Suppressor macrophage treated with lipopolysaccharide for 1 hour (primary cell): ENCODE measurements around the gene C1QB.
"Not testable (repeated sequence)": the region's sequence is repeated elsewhere in the genome, so short reads cannot be mapped to it uniquely, and the experiment has no call there.

Experiments used
- DNase-seq, 3 donors: peaks; one replicate each; pipeline ENCODE4 v3.0.0-alpha.2; 2020 to 2022

Gene C1QB

DNA sequence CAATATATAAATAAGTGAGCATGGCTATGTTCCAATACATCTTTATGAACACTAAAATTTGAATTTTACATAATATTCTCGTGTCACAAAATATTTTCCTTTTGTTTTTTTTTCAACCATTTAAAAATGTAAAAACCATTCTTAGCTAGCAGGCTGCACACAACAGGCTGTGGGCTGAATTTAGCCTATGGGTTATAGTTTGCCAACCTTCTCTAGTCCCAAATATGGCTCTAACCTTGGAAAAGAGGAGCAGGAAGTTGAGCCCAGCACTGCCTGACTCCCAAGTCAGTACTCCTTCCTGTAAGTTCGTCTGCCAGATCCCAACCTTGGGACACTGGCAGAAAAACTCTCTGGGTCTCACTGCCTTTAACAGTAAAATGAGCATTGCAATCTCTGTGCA is 13.4 kb downstream of the C1QB start:
- no peak for DNase-seq

DNA sequence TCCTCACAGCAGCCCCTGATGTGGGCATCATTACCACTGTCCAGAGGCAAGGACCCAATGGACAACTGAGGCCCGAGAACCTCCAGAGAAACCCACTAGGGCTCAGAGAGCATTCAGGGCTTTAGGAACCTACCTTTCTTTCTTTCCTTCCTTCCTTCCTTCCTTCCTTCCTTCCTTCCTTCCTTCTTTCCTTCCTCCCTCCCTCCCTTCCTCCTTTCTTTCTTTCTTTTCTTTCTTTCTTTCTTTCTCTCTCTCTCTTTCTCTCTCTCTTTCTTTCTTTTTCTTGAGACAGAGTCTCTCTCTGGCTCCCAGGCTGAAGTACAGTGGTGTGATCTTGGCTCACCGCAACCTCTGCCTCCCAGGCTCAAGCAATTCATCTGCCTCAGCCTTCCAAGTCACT is 15.8 kb downstream of the C1QB start:
- not testable (repeated sequence) for DNase-seq

DNA sequence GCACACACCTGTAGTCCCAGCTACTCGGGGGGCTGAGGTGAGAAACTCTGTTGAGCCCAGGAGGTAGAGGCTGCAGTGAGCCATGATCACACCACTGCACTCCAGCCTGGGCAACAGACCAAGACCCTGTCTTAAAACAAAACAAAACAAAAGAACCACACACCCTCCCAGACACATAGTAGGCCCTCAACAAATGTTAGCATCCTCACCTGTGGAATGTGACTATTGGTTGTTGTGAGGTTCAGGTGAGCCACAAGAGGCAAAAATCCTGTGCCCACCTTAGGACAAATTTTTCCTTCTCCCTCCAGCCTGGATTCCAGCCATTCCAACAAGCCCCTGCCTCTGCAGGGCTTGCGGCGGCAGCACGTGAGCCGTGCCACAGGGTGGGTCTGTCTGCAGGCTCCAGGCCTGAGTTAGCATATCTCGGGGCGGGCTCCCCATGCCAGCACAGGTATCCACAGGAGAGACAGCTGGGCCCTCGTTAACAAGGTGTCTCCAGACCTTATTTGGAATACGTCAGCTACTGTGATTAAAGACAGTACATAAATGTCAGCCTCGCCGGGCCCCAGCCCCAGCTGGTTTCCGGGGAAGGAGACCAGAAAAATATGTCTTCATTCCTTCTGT is 17.4 kb downstream of the C1QB start:
- no peak for DNase-seq

GRCh38 chr1:22671999-22672398 is 19.0 kb downstream of the C1QB start:
- DNase-seq, result no peak

- peak; percentile 70 to 82 (median 78) for DNase-seq
Measured at GRCh38 chr1:22673486-22674409, 20.7 kb downstream of the C1QB start.

DNA sequence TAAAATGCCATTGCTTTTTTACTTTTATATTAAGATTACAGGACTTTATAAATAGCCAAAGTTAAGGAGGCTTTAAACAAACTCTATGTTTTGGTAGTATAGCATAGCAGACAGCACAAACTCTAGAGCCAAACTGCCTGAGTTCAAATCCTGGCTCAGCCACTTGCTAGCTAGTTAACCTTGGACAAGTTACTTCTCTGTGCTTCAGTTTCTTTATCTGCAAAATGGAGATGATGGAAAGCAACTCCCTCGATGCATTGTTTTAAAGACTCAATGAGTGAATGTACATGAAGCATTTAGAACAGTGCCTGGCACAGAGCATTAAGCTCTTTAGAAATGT is 21.3 kb downstream of the C1QB start:
- DNase-seq, result no peak

- DNase-seq, result not testable (repeated sequence)
Measured at GRCh38 chr1:22676151-22676550, 23.1 kb downstream of the C1QB start.

DNA sequence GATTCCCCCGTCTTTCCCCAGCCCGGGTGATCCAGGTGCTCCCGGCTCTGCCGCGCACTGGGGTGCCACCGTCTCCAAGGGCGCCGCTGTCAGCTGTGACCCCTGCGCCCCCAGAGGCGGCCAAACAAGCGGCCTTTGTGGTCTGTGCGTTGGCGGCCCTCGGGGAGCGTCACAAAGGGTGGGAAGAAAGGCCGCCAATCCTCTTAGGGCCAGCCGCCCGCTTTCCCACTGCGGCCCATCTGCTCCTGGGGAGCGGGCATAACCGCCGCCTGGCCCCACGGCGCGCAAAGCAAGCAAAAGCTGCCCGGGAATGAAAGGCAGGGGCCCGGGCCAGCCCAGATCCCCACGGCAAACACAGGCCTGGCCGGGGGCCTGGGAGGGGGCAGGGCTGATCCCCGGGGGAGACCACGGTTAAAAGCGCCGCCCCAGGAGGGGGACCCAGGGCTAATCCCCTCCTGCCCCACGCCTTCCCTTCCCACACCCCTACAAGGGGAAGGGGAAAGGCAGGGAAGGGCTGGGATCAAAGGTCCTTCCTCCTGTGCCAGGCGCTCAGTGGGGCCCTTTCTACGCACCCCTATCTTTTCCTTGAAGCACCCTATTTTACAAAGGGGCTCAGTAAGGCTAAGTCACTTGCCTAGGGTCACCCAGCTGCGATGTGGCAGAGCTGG is 24.0 kb downstream of the C1QB start:
- DNase-seq, result no peak

DNA sequence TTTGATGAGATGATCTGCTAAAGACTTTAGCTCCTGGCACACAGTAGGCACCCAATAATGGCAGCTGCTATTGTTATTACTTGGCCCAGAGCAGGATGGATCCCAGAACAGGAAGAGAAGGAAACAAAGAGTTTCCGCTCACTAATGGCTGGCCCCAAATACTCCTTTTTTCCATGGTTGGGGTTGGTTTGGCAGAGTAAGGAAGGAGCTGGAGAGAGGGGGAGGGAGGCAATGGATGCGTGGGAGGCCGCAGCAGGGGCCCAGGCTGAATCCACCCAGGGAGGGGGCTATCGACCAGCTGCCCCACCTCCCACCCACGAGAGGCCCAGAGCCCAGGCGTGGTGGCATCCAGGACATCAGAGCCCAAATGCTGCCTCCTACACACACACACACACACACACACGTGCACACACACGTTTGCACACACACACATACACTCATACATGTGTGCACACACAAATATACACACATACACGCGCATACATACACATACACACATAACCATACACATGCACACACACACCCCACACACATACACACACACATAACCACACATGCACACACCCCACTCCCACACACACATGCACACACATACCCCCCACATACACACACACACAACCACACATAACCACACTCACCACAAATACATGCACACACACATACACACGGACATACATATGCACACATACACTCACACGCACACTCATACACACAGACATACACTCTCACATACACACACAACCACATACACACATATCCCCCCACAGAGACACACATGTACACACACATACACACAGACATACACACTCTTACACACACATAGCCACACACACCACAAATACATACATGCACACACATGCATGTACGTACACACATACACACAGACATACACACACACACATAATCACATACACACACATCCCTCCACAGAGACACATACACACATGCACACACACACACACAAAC is 25.2 kb downstream of the C1QB start:
- DNase-seq, result no peak

GRCh38 chr1:22680726-22681125 is 27.7 kb downstream of the C1QB start:
- DNase-seq, result no peak

DNA sequence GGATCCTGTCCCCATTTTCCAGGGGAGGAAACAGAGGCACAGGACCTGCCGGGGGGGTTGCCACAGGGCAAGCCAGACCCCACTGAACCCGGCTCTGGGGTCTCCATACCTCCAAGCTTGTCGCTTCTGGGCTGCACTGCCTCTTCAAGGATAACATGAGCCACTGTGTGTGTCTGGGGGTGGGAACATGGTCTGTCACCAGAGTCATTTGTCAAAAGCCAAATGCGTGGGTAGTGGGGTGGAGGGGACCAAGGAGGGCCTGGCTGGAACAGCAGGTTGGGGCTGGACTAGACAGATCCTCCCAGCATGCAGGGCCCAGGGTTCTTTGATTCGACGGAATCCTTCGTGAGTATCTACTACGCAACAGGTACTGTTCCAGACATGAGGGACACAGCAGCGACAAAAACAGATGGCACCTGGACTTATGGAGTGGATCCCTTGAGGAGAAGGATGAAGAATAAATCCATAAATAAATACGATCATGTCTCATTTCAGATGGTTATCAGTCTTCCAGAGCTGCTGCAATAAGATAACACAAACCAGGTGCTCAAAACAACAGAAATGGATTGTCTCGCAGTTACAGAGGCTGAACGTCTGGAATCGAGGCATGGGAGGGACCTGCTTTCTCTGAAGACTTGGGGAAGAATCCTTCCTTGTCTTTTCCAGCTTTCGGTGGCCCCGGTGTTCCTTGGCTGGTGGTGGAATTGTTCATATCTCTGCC is 28.7 kb downstream of the C1QB start:
- no peak for DNase-seq

DNA sequence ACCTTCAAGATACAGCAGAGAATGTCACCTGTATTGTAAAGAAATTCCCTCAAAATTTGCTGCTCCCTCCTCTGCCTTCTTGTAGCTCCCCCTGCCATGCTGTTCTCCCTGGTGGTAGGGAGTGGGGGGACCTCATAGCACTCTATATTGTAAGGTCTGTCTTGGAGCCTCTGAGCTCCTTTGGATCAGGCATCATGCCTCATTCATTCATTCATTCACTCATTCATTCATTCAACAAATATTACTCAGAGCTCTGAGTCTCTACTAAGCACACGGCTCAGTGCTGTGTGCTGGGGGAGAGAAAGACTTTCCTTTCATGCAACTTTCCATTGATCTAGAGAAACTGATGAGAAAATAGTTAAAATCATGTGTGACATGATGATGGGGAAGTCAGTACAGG is 30.5 kb downstream of the C1QB start:
- DNase-seq, result no peak

DNA sequence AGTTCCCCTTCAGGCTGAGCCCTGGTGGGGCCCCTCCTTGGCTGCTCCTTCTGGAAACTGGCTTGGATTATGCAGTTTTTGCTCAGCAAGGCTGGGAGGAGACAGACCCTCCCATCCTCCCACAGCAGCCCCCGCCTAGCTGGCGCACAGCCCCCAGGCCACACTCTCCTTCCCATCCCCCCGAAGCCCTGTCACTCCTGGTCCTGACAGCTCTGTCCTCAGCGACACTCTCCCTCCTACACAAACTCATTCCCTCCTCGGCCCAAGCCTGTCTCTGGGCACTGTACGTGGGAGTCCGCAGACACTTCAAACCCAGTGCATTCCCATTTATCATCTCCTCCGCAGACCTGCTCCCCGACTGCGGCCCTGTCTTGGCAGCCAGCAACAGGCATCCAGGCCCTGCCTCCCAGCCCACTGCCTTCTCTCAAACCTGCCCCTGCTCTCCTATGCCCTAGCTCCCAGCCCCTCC is 32.6 kb downstream of the C1QB start:
- DNase-seq, result no peak

GRCh38 chr1:22687191-22687590 is 34.2 kb downstream of the C1QB start:
- no peak for DNase-seq

DNA sequence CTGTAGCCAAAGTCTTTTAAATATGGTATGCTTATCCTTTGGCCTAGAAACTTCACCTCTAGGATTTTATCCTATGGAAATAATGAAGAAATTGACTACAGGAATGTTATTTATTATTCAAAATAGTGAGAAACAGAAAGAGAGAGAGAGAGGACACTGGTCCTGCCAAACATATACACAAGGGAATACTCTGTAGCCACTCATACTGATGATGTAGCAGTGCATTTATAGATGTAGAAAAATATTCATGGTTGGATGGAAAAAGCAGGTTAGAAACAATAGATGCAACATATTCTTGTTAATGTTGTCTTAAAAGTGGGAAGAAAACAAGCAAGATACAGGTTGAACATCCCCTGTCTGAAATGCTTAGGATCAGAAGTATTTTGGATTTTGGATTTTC is 35.4 kb downstream of the C1QB start:
- DNase-seq, result no peak

- no peak for DNase-seq
Measured at GRCh38 chr1:22689505-22689904, 36.5 kb downstream of the C1QB start.

GRCh38 chr1:22691031-22691753 is 38.2 kb downstream of the C1QB start:
- DNase-seq, result no peak

DNA sequence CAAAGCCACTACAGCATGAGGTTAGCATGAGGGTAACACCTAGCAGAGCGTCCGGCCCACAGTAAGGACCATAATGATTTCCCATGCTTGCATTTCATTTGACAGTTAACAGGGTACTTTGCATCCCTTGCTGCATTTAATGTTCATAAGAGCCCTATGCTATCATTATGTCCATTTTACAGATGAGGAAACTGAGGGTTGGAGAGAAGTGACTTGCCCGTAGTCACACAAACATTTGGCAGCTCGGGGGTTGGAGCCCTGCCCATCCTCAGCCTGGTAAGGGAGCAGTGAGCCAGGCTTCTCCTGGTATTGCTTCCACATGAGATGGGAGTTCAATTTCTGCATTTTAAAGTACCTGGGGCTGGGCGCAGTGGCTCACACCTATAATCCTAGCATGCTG is 41.1 kb downstream of the C1QB start:
- no peak for DNase-seq

- DNase-seq, result no peak
Measured at GRCh38 chr1:22696610-22697009, 43.6 kb downstream of the C1QB start.

DNA sequence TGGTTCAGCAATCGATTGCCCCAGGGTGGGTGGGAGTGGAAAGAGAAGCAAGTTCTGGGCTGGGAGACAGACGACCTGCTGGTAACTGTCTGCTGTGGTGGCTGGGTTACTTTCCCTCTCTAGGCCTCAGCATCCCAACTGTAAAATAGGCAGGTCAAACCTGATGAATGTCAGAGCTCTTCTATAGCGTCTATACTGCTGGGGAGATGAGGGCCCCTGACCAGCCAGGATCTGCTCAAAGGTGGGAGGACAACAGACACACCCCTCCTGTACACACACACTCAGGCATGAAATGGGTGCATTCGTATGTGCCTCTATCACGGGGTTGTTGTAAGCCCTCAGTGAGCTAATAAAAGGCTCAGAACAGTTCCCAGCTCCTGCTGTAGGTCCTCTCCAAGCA is 44.9 kb downstream of the C1QB start:
- no peak for DNase-seq
